SK-N-SH treated with all-trans-retinoic acid at 6 μM for 48 hours (cell line): ENCODE results near the gene SAYSD1.

ENCODE experiments used
- BACH2 ChIP-seq: fragments of 250-450 bp; sonication (Bioruptor Pico); IDR thresholded peaks from 2 replicates; pipeline ENCODE4 v1.9.0; 2021; ENCODE audit warnings: mild to moderate bottlenecking, borderline replicate concordance
- CSDC2 ChIP-seq: fragments of 250-450 bp; sonication (Bioruptor Pico); IDR thresholded peaks from 2 replicates; pipeline ENCODE4 v1.5.0; 2020; ENCODE audit warnings: mild to moderate bottlenecking, moderate library complexity
- ISL1 ChIP-seq: fragments of 250-450 bp; sonication (Bioruptor Pico); IDR thresholded peaks from 2 replicates; pipeline ENCODE4 v2.1.2; 2022; ENCODE audit warnings: mild to moderate bottlenecking, moderate library complexity
- PPARA ChIP-seq: fragments of 250-450 bp; sonication (Bioruptor Pico); IDR thresholded peaks from 2 replicates; pipeline ENCODE4 v1.5.0; 2020; ENCODE audit warnings: mild to moderate bottlenecking, borderline replicate concordance
- TOX ChIP-seq: fragments of 250-450 bp; sonication (Bioruptor Pico); IDR thresholded peaks from 2 replicates; pipeline ENCODE4 v1.8.0; 2021; ENCODE audit warnings: mild to moderate bottlenecking, moderate library complexity, borderline replicate concordance
- ZFP3 ChIP-seq: fragments of 250-450 bp; sonication (Bioruptor Pico); IDR thresholded peaks from 2 replicates; pipeline ENCODE4 v1.5.0; 2020; ENCODE audit warnings: mild to moderate bottlenecking, moderate library complexity
- ZFP30 ChIP-seq: fragments of 450-650 bp; formaldehyde crosslinking; IDR thresholded peaks from 2 replicates; pipeline ENCODE4 v1.5.0; 2022; ENCODE audit warnings: mild to moderate bottlenecking, moderate library complexity
- TF ChIP-seq, protein P1 (sequence below): fragments of 250-450 bp; sonication (Bioruptor Pico); IDR thresholded peaks from 2 replicates; pipeline ENCODE4 v1.8.0; 2020; ENCODE audit warnings: mild to moderate bottlenecking, moderate library complexity, borderline replicate concordance

DNA sequence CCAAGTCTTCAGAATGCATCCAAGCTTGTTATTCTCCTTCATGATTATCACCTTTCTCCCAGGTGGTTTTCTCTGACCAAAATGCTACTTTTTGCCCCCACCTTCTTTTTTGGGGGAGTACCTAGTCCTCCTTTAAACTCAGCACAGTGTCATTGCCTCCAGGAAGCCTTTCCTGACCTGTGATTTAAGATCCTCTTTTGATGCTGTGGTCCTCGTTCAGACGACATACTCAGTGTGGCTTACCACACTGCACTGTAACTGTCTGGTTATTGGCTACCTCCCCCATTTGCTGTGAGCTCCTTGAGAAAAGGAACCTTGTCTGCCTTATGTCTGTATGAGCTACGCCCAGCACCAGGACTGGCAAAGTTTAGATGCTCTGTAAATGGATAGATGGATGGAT is 14.6 kb downstream of the SAYSD1 start:
- TF ChIP-seq BACH2 (CRISPR knock-in tag) (no peak), ISL1 (CRISPR knock-in tag) (no peak), ZFP3 (CRISPR knock-in tag) (no peak), ZFP30 (CRISPR knock-in tag) (no peak), PPARA (no peak), CSDC2 (CRISPR knock-in tag) (no peak), TOX (no peak)
- TF ChIP-seq, protein P1, sequence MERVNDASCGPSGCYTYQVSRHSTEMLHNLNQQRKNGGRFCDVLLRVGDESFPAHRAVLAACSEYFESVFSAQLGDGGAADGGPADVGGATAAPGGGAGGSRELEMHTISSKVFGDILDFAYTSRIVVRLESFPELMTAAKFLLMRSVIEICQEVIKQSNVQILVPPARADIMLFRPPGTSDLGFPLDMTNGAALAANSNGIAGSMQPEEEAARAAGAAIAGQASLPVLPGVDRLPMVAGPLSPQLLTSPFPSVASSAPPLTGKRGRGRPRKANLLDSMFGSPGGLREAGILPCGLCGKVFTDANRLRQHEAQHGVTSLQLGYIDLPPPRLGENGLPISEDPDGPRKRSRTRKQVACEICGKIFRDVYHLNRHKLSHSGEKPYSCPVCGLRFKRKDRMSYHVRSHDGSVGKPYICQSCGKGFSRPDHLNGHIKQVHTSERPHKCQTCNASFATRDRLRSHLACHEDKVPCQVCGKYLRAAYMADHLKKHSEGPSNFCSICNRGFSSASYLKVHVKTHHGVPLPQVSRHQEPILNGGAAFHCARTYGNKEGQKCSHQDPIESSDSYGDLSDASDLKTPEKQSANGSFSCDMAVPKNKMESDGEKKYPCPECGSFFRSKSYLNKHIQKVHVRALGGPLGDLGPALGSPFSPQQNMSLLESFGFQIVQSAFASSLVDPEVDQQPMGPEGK (CRISPR knock-in tag): no peak
